Mucosa of gallbladder (tissue), 1 donor: Measurements from ENCODE around the gene CDCP1. TPM values are rescaled to one million over a fixed set of nuclear protein-coding genes. Genes with fewer than 3 reads are reported as not detected.
"Not testable (repeated sequence)": the region's sequence is repeated elsewhere in the genome, so short reads cannot be mapped to it uniquely, and the experiment has no call there.

Experiments used
- DNase-seq: peaks from one replicate; pipeline ENCODE4 v3.0.0-alpha.2; 2020; ENCODE audit warnings: low spot score
- total RNA-seq: library from RNA; stranded (reverse); gene quantifications from one replicate; pipeline ENCODE4 v1.2.1, GENCODE V29; 2021
- donor health status: DM: no; HTN: no; CAD: no.

CDCP1 gene
- total RNA-seq, 1 donor from 2014 or later: 42.4 TPM

DNA sequence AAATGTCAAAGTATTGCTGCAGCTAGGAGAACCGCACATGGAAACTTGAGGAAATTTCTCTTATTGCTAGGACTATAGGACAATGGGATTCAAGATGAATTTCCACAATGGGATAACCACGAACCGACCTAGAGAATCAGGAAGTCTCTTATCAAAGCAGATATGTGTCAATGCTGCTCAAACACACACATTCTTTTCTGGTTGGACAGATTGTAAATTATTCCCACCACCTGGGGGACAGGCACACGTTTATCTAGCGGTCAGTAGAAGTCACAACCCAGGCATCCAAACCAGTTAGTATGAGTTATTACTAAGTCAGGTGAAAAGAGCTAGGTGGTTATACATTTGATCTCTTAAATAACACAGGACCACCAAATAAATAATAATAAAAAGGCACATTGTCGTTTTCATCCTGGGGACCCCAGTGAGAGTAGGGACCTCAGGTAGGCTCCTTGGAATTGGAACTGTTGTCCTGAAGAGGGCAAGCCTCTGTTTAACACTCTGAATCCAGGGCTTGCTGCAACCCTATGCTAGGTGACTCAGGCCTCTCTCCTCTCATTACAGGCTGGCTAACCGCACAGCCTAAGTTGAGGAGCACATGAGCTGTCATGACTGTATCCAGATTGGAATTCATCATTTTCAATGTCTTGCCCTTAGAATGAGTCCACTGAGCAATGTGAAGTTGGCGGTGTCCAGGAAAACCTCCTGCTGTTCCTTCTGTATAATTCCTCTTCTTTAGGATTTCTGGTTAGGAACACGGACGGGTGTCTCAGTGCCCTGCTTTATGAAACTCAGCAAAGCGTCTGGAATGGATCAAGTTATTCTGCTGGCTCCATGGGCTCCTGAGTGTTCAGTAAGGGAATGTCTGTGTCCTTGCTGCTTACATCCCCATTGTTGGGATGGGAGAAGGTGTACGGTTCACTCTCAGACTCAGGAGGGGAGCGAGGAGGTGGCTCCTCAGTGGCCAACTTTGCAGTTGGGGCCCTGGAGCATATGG is 61.1 kb downstream of the CDCP1 start:
- no peak for DNase-seq

GRCh38 chr3:45084361-45084760 is 61.8 kb downstream of the CDCP1 start:
- no peak for DNase-seq

- DNase-seq: no peak
These were observed 63.2 kb downstream of the CDCP1 start for GRCh38 chr3:45083023-45083422.

DNA sequence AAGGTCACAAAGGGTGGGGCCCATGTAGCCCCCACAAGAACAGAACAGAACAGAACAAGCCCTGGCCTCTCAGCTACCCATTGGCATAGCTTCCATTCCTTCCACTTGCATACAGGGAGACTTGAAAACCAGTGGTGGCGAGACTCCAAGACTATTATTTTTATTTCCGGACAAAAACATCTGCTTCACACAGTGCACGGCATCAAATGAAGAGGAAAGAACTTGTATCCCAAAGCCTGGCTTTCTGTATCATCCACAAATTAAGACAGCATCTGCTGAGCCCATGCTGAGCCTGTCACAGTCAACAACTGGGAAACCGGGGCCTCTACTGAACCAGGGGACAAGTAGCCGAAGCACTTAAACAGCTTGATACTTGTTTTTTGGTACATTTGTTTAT is 64.0 kb downstream of the CDCP1 start:
- no peak for DNase-seq

- DNase-seq: no peak
These were observed 64.6 kb downstream of the CDCP1 start for GRCh38 chr3:45081506-45082141.

- DNase-seq: no peak
These were observed 65.4 kb downstream of the CDCP1 start for GRCh38 chr3:45080824-45081223.

- DNase-seq: no peak
These were observed 66.5 kb downstream of the CDCP1 start for GRCh38 chr3:45079715-45080114.

DNA sequence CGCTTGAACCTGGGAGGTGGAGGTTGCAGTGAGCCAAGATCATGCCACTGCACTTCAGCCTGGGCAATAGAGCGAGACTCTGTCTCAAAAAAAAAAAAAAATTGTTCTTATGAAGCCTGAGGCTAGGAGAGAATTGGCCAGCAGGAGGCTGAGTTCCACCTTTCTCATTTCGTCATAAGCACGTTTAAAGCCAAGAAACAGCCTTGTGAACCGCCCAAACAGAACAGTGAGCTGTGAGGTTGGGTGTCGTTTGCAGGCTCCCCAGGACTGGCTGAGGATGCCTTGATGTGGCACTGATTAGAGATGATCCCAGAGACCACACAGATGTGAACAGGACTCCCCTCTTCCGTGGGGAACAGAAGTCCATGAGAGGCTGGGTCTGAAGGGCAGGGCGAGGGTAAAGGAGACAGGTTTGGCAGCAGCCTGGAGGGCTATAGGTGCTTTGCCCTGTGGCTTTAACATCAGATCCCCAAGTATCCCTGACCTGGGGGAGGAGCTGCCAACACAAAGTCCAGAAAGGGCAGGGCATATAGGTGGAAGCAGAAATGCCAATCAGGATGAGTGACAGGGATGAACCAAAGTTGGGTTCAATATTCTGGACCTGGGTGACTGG is 67.2 kb downstream of the CDCP1 start:
- DNase-seq: no peak

DNA sequence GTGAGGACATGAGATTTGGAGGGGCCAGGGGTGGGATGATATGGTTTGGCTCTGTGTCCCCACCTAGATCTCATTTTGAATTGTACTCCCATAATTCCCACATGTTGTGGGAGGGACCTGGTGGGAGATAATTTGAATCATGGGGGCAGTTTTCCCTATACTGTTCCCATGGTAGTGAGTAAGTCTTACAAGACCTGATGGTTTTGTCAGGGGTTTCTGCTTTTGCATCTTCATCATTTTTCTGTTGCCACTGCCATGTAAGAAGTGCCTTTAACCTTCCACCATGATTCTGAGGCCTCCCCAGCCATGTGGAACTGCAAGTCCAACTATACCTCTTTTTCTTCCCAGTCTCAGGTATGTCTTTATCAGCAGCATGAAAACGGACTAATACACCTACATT is 67.9 kb downstream of the CDCP1 start:
- not testable (repeated sequence) for DNase-seq

DNA sequence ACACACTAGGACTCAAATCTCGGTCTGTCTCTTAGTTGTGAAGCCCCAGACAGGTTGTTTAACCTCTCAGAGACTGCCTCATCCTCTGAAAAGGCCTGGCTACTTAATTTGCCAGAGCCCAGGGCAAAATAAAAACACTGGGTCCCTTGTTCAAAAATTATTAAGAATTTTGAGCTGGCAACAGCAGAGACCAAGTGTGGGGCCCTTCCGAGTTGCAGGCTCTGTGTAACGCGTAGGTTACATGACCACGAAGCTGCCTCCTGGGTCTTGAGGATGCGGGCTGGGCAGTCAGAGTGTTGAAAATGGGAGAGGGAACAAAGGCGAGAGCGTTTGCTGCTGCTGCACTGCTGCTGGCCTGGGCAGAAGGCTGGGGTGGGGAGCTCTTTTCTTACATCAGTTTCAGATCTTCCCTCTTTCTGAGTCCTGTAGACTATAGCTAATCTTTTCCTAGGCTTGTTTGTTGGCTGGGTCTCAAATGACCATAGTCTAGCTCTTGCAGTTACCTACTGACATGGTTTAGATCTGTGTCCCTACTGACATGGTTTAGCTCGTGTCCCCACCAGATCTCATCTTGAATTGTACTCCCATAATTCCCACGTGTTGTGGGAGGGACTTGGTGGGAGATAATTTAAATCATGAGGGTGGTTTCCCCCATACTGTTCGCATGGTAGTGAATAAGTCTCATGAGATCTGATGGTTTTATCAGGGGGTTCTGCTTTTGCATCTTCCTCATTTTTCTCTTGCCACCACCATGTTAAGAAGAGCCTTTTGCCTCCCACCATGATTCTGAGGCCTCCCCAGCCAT is 70.2 kb downstream of the CDCP1 start:
- DNase-seq: no peak

GRCh38 chr3:45071075-45071474 is 75.1 kb downstream of the CDCP1 start:
- no peak for DNase-seq

- DNase-seq: no peak
These were observed 78.2 kb downstream of the CDCP1 start for GRCh38 chr3:45067941-45068340.

GRCh38 chr3:45067486-45067885 is 78.7 kb downstream of the CDCP1 start:
- DNase-seq: no peak

DNA sequence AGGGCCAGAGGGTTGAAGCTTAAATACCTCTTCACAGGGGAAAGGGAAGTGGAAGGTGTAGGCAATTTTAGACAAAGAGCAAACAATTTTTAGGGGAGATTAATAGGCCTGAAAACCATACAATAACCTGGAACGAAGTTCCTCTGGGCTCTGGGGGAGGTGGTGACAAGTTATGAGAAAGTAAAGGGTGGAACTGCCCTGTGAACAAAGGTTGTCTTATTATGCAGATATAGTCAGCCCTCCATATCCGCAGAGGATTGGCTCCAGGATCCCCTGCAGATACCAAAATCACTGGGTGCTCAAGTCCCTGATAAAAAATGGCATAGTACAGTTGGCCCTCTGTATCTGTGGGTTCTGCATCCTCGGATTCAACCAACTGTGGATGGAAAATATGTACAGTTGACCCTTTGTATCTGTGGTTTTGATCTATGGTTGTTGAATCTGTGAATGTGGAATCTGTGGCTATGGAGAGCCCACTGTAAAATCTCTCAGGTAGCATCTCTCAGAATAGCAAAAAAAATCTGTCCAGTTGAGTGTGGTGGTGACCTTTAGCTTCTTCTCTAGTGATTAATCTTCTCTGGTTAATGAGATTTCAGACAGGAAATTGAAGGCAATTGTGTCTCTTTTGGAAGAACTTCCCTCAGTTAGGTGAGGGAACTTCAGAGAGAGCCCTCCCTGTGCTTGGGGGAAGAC is 79.9 kb downstream of the CDCP1 start:
- DNase-seq: no peak

DNA sequence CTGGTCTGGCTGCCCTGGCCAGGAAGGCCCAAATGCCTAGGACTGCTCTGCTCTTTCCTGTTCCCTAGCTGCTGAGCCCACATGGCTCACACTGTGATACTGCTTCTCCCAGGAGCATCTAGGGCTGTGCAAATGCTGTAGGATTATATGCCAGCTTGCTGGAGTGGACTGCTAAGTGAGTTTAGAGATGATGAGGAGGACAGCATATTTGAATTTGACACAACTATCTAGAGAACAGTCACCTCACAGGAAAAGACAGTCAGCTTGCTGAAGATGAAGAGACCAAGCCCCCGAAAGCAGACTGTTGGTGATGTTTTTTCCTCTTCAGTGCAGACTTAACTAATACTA is 80.8 kb downstream of the CDCP1 start:
- no peak for DNase-seq

DNA sequence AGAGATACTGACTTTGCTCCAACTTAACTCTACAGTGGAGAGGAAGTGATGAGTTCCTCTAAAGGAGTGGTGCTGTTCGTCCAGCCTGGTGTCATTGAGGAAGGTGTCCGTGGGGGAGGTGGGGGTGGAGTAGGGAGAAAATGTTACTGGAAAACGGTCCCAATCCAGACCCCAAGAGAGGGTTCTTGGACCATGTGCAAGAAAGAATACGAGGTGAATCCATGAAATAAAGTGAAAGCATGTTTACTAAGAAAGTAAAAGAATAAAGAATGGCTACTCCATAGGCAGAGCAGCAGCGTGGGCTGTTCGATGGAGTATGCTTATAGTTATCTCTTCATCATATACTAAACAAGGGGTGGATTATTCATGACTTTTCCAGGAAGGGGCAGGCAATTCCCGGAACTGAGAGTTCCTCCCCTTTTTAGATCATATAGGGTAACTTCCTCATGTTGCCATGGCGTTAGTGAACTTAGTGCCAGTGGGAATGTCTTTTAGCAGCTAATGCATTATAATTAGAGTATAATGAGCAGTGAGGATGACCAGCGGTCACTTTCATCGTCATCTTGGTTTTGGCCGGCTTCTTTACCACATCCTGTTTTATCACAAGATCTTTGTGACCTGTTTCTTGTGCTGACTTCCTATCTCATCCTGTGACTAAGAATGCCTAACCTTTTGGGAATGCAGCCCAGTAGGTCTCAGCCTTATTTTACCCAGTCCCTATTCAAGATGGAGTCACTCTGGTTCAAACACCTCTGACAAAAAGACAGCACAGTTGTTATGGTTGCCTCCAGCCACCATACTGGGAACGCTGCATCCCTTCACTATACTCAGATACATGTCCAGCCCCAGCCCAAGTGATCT is 81.4 kb downstream of the CDCP1 start:
- no peak for DNase-seq

GRCh38 chr3:45062697-45063070 is 83.5 kb downstream of the CDCP1 start:
- DNase-seq: no peak

DNA sequence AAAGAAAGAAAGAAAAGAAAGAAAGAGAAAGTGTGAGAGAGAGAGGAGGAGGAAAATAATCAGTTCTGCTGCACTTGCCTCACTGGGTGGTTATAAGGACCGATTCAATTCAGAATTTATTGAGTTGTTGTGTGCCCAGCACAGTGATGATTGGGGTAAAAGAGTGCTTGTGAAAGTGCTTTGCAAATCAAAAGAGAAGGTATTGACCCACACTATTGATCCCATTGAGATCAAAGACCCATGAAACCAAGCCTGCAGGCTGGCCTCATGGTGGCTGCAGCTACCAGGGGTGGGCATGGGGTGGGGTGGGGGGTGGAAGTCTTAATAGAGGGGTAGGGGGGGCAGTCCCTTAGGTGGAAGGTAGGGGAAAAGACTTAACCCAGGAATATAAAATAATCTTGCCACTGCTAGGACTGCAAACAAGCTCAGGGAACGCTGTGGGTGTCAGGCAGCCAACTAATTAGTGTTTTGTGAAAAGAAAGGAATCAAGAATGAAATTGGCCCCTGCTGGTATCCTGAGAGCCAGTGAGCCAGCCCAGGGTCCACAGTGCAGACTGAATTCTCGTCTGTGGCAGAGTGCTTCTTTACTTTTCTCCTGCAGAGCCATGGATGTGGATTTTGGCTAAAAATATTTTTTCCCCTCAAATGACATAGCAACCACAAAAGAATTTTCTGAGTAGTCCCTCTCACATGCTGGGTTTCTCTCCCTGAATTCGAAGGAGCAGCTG is 85.8 kb downstream of the CDCP1 start:
- no peak for DNase-seq

DNA sequence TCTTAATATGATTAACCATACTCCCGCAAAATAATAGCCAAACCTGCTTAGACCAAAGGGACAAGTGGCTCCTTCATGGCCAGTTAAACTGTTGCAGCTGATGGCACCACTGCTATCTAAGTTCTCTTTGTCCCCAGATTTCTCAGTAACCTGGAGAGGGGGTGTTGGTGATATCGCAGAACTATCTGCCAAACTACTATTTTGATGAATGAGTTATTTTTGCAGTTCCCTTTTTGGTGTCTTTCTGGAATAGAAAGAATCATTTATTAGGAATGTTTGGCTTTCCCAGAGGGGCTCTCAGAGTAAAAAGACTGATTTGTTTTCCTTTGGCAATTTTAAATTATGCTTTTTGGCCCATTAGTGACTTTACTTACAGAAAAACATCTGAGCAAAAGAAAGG is 87.0 kb downstream of the CDCP1 start:
- no peak for DNase-seq

- DNase-seq: no peak
These were observed 88.6 kb downstream of the CDCP1 start for GRCh38 chr3:45057557-45057956.
